ENCODE results near the gene CAMK1D. TPM values are rescaled to one million over a fixed set of nuclear protein-coding genes. Genes with fewer than 3 reads are reported as not detected.

CAMK1D gene
- total RNA-seq, 4 donors from 2014 or later, result 5.6 to 23.9 (median 7.4) TPM

GRCh38 chr10:12705943-12706342 lies 356.6 kb downstream of the CAMK1D start:
- Histone ChIP-seq H3K4me1 (peaks cover 0 to 20% (median under 1%) of the 10 kb centered on the region in 4 donors), H3K9me3 (no peaks in the 10 kb centered on the region), H3K36me3 (no peaks in the 10 kb centered on the region), H3K4me3 (no peak overlapping the region), H3K27ac (peak overlapping the region in 1 of 4 donors; percentile 68), H3K27me3 (no peaks in the 10 kb centered on the region)
- no peak for DNase-seq
- no peak for TF ChIP-seq CTCF (IDR thresholded peaks at IDR 0.05)
- no peak for TF ChIP-seq POLR2A (IDR thresholded peaks at IDR 0.05)

- H3K36me3 ChIP-seq, result no peaks in the 10 kb centered on the region
- no peaks in the 10 kb centered on the region for H3K27me3 ChIP-seq
- no peak overlapping the region for H3K4me3 ChIP-seq
- peaks cover 0 to 20% (median 2%) of the 10 kb centered on the region in 4 donors for H3K4me1 ChIP-seq
- TF ChIP-seq CTCF (IDR thresholded peaks at IDR 0.05) (peak; percentile 5 to 45 (median 37)), POLR2A (IDR thresholded peaks at IDR 0.05) (no peak)
- no peak for DNase-seq
- H3K27ac ChIP-seq, result peak overlapping the region; percentile 17 to 69 (median 49)
- H3K9me3 ChIP-seq, result no peaks in the 10 kb centered on the region
Measured at GRCh38 chr10:12707461-12708185, 358.3 kb downstream of the CAMK1D start.

DNA sequence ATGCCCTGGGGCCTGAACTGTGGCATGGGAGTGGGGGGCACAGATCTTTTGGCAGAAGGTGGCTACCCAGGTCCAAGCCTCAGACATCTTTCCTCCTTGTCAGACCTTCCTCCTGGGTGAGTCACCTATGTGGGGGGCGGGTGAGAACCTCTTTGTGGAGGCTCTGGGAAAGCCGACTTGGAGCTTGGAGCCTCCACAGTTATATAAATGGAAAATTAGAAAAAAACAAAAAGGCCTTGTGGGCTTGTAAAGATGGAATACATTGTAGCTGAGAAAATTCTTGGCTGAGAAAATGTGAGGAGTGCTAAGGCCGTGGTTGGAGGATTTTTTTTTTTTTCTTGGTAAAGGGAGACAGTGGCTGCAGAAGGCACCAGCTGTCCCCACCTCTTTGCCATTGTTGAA lies 359.7 kb downstream of the CAMK1D start:
- no peak overlapping the region for H3K4me3 ChIP-seq
- no peaks in the 10 kb centered on the region for H3K27me3 ChIP-seq
- no peaks in the 10 kb centered on the region for H3K36me3 ChIP-seq
- H3K9me3 ChIP-seq, result no peaks in the 10 kb centered on the region
- no peak for TF ChIP-seq CTCF (IDR thresholded peaks at IDR 0.05)
- DNase-seq, result no peak
- H3K4me1 ChIP-seq, result peaks cover 0 to 20% (median 2%) of the 10 kb centered on the region in 4 donors
- H3K27ac ChIP-seq, result peak overlapping the region in 3 of 4 donors; percentile 30 to 68 (median 37)

- no peaks in the 10 kb centered on the region for H3K36me3 ChIP-seq
- no peak overlapping the region for H3K4me3 ChIP-seq
- H3K9me3 ChIP-seq, result no peaks in the 10 kb centered on the region
- no peak for DNase-seq
- TF ChIP-seq CTCF (IDR thresholded peaks at IDR 0.05), result no peak
- no peak for TF ChIP-seq POLR2A (IDR thresholded peaks at IDR 0.05)
- H3K27ac ChIP-seq, result peak overlapping the region in 1 of 4 donors; percentile 68
- no peaks in the 10 kb centered on the region for H3K27me3 ChIP-seq
- peaks cover 0 to 20% (median 2%) of the 10 kb centered on the region in 4 donors for H3K4me1 ChIP-seq
Measured at GRCh38 chr10:12709521-12709963, 360.2 kb downstream of the CAMK1D start.

DNA sequence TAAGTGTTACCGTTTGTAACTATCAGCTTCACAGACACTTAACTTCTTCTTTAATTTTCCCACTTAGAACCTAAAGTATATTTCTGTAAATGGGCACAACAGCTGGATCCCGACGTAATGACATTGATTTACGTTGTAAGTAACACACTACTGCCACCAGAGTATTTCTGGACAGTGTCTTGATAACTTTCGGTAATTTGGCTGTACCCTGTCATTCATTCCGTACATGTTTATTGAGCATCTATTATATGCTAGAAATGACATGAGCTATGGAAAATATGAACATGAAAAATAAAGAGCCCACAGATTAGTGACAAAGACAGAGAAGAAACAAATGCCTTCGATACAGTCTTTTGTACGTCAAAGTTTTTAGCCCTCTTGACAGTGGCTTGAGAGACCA lies 360.8 kb downstream of the CAMK1D start:
- H3K36me3 ChIP-seq, result no peaks in the 10 kb centered on the region
- no peak overlapping the region for H3K4me3 ChIP-seq
- no peak for DNase-seq
- H3K27ac ChIP-seq, result no peak overlapping the region
- peaks cover 0 to 20% (median 2%) of the 10 kb centered on the region in 4 donors for H3K4me1 ChIP-seq
- TF ChIP-seq POLR2A (IDR thresholded peaks at IDR 0.05) (no peak), CTCF (IDR thresholded peaks at IDR 0.05) (no peak)
- no peaks in the 10 kb centered on the region for H3K9me3 ChIP-seq
- H3K27me3 ChIP-seq, result no peaks in the 10 kb centered on the region
